ENCODE results near the gene C10orf90.

Gene C10orf90

GRCh38 chr10:126674741-126675515 lies 4.4 kb upstream of the C10orf90 start:
- peak; percentile 67 for DNase-seq (ENCODE audit: low spot score)

DNA sequence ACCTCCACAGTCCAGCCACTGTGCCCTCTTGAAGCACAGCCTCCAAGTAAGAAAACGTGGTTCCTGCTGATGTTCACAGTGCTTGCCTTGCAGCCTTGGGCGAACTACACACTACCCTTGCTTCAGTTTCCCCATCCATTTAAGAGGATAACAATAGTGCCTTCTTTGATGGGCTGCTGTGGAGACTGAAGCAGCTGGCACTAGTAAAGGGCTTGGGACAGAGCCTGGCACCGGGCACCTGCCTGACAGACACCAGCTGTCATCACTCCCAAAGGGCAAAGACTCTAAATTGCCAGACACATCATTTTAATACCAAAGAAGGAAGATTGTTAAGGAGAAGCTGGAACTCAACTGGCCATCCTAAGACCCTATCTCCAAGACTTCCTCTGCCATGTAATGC lies 3.1 kb upstream of the C10orf90 start:
- DNase-seq (ENCODE audit: low spot score): peak; percentile 78

GRCh38 chr10:126671402-126671975 lies 996 bp upstream of the C10orf90 start:
- DNase-seq (ENCODE audit: low spot score): no peak

DNA sequence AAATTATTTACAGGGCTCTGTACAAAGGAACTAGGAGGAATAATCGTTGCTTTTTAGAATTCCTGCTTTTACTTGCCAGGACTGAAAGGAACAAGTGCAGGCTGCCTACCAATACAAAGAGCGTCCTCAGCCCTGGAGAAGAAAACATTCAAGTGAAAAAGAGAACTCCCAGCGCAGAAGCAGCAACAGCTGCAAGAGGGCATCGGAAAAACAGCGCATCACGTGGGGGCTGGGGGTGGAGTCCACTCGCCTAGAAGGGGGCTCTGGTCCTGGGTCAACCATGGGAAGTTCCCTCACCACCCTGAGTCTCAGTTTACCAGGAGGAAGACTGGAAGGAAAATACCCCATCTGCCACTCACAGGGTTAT lies 385 bp upstream of the C10orf90 start:
- peak; percentile 92 for DNase-seq (ENCODE audit: low spot score)

- no peak for DNase-seq (ENCODE audit: low spot score)
These were observed 1.3 kb downstream of the C10orf90 start for GRCh38 chr10:126669168-126669567.

DNA sequence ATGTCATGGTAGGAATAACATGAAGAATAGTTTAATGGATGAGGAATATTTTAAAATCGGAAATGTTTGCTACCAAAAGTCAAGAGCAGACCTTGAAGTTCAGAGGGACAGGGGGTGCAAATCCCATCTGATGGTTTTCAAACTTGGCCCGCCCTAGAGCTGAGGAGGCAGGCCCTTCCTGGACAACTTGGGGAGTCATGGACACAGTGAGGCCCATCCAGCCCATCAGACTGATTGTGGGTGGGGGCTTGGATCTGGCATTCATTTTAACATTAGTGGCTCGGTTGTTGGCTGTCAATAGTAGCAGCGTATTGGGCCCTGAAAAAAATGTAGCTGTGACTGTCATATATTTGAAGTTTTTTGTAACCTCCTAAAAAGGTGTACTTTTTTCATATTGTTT lies 2.0 kb downstream of the C10orf90 start:
- no peak for DNase-seq (ENCODE audit: low spot score)

DNA sequence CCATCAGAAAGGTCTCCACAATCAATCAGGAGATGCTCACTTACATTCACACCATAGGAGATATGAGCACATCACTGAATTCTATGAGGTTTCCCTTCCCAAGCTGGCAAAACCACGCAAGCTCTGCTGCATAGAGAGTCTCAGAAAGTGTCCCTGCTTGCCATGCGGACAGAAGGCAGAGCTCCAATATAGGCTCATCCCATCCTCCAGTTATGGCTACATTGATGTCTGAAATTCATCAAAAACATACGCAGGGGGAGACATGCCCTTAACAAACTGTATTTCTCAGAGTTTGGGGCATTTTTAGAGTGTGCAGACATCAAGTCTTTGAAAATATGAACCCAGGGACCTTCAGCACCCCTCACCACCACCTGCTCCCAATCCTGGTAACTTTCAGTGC lies 2.9 kb downstream of the C10orf90 start:
- no peak for DNase-seq (ENCODE audit: low spot score)

- no peak for DNase-seq (ENCODE audit: low spot score)
These were observed 5.3 kb downstream of the C10orf90 start for GRCh38 chr10:126665207-126665606.

- DNase-seq (ENCODE audit: low spot score): no peak
These were observed 6.6 kb downstream of the C10orf90 start for GRCh38 chr10:126663880-126664279.

GRCh38 chr10:126663328-126663727 lies 7.2 kb downstream of the C10orf90 start:
- DNase-seq (ENCODE audit: low spot score): peak; percentile 96

DNA sequence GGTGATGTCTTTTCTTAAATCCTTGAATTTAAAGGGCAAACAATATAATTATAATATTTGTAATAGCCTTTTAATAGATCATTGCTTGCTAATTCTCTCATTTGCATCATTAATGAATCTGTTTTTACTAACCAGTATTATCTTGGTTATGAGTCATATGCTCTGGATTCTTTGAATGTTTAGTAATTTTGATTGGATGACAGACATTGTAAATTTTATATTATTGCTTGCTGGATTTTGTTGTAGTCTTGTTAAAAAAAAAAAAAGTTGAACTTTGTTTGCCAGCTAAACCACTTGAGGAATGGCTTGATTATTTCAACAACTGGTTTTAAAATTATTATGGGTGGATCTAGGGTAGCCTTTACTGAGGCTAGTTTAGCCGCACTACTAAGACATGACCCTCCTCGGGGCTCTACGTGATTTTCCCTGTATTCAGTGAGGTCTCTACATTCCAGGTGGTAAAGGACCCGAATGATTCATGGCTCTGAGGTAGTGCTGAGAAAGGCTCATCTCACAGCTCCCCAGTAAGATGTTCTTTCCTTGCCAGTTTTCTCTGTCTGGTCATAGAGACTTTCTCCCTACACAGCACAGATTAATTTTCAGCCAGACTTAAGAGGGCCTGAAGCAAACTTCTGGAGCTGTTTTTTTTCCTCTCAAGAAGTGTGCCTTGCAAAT lies 8.5 kb downstream of the C10orf90 start:
- DNase-seq (ENCODE audit: low spot score): no peak

DNA sequence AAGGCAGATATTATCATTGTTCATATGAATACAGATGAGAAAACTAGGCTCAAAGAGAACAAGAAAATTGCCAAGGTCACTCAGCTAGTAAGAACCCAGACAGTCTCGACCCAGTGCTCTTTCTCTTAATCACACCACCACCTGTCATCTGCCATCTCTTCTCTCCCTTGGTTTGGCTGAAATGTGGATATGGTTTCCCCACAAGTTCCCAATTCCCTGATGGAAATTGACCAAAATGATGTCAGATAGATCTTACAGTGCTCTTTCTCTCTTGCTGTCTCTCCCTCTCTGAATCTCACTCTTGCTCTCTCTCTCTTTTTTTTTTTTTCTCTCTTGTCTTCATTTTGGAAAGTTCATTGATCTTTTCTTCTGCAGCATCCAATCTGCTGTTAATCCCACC lies 9.1 kb downstream of the C10orf90 start:
- DNase-seq (ENCODE audit: low spot score): no peak

- DNase-seq (ENCODE audit: low spot score): no peak
These were observed 10.7 kb downstream of the C10orf90 start for GRCh38 chr10:126659750-126660149.

DNA sequence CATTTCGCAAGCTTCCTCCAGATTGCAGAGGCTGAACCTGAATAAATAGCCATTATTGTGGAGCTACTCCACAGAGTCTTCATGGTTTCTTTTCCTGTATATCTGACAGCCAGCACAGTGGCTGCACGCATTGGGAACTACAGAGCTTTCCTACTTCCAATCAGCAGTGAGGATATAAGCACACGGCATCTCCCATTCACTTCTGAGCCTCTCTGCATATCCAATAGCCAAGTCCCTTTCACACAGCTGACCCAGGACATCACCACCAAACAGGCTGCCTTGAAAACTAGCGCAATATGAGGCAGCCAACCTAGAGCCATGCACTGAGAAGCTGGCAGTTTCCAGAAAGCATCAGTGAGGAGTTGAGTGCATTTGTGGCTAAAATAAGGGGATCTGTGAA lies 11.6 kb downstream of the C10orf90 start:
- DNase-seq (ENCODE audit: low spot score): no peak

GRCh38 chr10:126654579-126654978 lies 15.9 kb downstream of the C10orf90 start:
- DNase-seq (ENCODE audit: low spot score): no peak

GRCh38 chr10:126651467-126651866 lies 19.0 kb downstream of the C10orf90 start:
- DNase-seq (ENCODE audit: low spot score): no peak

GRCh38 chr10:126650161-126650560 lies 20.3 kb downstream of the C10orf90 start:
- no peak for DNase-seq (ENCODE audit: low spot score)

GRCh38 chr10:126647116-126647515 lies 23.4 kb downstream of the C10orf90 start:
- DNase-seq (ENCODE audit: low spot score): no peak

- DNase-seq (ENCODE audit: low spot score): no peak
These were observed 24.4 kb downstream of the C10orf90 start for GRCh38 chr10:126646110-126646509.

GRCh38 chr10:126640401-126640800 lies 30.1 kb downstream of the C10orf90 start:
- no peak for DNase-seq (ENCODE audit: low spot score)

- no peak for DNase-seq (ENCODE audit: low spot score)
These were observed 31.4 kb downstream of the C10orf90 start for GRCh38 chr10:126639084-126639483.

DNA sequence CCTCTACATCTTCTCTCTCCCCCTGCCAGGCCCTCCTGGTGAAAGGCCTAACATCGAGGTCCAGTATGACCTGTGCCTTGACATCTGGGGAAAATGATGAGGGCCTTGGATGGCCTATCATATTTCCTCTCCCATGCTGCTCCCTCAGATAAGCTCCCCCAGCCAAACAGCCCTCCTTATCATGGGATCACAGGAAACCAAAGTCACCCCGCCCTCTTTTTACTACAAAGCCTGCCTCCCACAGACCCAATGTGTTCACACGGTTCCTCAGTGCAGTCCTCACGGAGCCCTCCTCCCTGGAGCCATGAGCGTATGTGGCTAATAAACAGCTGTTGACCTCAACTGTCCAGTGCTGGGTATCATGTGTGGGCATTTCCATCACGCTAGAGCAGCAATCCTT lies 32.0 kb downstream of the C10orf90 start:
- DNase-seq (ENCODE audit: low spot score): no peak

DNA sequence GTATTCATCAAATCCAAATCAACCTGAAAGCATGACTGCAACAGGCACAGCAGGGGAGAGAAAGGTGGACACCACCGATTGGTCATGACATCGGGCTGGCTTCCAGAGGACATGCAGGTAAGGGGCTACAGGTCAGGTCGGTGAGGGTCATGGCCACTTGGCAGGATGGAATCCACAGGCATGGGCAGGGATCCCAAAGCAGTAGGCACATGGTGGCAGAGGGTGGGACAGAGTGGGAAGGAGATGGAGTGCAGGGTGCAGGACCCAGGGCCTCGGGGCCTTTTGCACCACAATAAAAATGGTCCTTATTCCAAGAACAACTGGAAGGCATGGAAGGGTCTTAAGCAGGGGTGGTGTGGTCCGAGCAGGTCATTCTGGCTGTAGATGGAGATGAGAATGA lies 33.0 kb downstream of the C10orf90 start:
- DNase-seq (ENCODE audit: low spot score): no peak
